ENCODE data around the gene MRPL3. TPM values are rescaled to one million over a fixed set of nuclear protein-coding genes. Genes with fewer than 3 reads are reported as not detected.

MRPL3 gene
- total RNA-seq = 128 and 137 TPM in 2 replicates

GRCh38 chr3:131502530-131503319, at the start of gene MRPL3:
Gene MRPL3 (minus strand): TSS chr3:131502971. CDS start chr3:131502821, 150 bp downstream.

Other genes with a start within 250 kb of the MRPL3 start
- gene NUDT16, start 121.2 kb downstream of the MRPL3 start, total RNA-seq = 8.1 and 8.5 TPM in 2 replicates

All from nasal cavity respiratory epithelium epithelial cell of viscerocranial mucosa (primary cell).